ENCODE data around the gene RIPK1. TPM values are rescaled to one million over a fixed set of nuclear protein-coding genes. Genes with fewer than 3 reads are reported as not detected.

The RIPK1 gene
- total and polyA plus RNA-seq, 10 of the 15 experiments (the other 5 are each of a cell fraction or from before 2014, with no cell fraction given) = 1.6 to 11.2 (median 6.3) TPM

- Histone ChIP-seq H3K4me3 (no peak overlapping the region), H3K4me1 (ENCODE audit: control insufficient read depth, insufficient read depth, low read length) (no peaks in the 10 kb centered on the region), H4K20me1 (ENCODE audit: control insufficient read depth, insufficient read depth) (no peaks in the 10 kb centered on the region), H3K9me3 (replicated peaks; ENCODE audit: control insufficient read depth, insufficient read depth, low read length) (no peaks in the 10 kb centered on the region), H3K79me2 (ENCODE audit: control insufficient read depth, insufficient read depth, low read length) (no peaks in the 10 kb centered on the region), H3K36me3 (ENCODE audit: control insufficient read depth in 2 of 2, insufficient read depth in 2 of 2, low read length in 1 of 2) (peaks cover 6 to 7% of the 10 kb centered on the region in 2 experiments), H3K9ac (ENCODE audit: control insufficient read depth, insufficient read depth, low read length) (no peak overlapping the region), H3K4me2 (ENCODE audit: control insufficient read depth, insufficient read depth) (no peak overlapping the region), H3K27ac (ENCODE audit: control insufficient read depth, insufficient read depth) (no peak overlapping the region), H2AFZ (ENCODE audit: control insufficient read depth, low read depth, low read length) (no peak overlapping the region), H3K27me3 (replicated peaks in 1 of 2; ENCODE audit: control insufficient read depth in 2 of 2, insufficient read depth in 2 of 2, low read length in 1 of 2) (no peaks in the 10 kb centered on the region)
- FAIRE-seq (no peak), DNase-seq (ENCODE audit: low read depth, low spot score) (no peak), ATAC-seq (no peak)
- BruUV-seq (replicated peaks) = no TSS peak
- in situ Hi-C loops (cut with MboI) = no loop called here
- TF ChIP-seq HDAC6 (IDR thresholded peaks at IDR 0.05; ENCODE audit: unreplicated experiment) (no peak), EGR1 (IDR thresholded peaks at IDR 0.05; ENCODE audit: borderline replicate concordance in 1 of 2, low read depth in 2 of 2, low read length in 2 of 2) (no peak), NRF1 (conservative IDR thresholded peaks at IDR 0.05; ENCODE audit: low read depth, low read length) (no peak), PML (IDR thresholded peaks at IDR 0.05; ENCODE audit: low read length) (no peak), PAX5 (IDR thresholded peaks at IDR 0.05; ENCODE audit: borderline replicate concordance, low read depth, low read length) (no peak), NFXL1 (IDR thresholded peaks at IDR 0.05; ENCODE audit: borderline replicate concordance) (no peak), ZZZ3 (IDR thresholded peaks at IDR 0.05; ENCODE audit: control insufficient read depth, insufficient read length, low read depth) (no peak), CHD4 (IDR thresholded peaks at IDR 0.05) (no peak), EZH2 (IDR thresholded peaks at IDR 0.05; ENCODE audit: borderline replicate concordance, control insufficient read depth, low read depth, low read length) (no peak), MXI1 (IDR thresholded peaks at IDR 0.05; ENCODE audit: low read depth, low read length) (no peak), KLF5 (IDR thresholded peaks at IDR 0.05; ENCODE audit: partially characterized antibody) (no peak), IKZF2 (IDR thresholded peaks at IDR 0.05) (no peak), RELA (IDR thresholded peaks at IDR 0.05; ENCODE audit: borderline replicate concordance, partially characterized antibody) (no peak), BACH1 (IDR thresholded peaks at IDR 0.05; ENCODE audit: borderline replicate concordance) (no peak), ZBED1 (IDR thresholded peaks at IDR 0.05; ENCODE audit: borderline replicate concordance) (no peak), EED (IDR thresholded peaks at IDR 0.05; ENCODE audit: low read depth) (no peak), FOXK2 (IDR thresholded peaks at IDR 0.05) (no peak), SMAD1 (IDR thresholded peaks at IDR 0.05; ENCODE audit: low read depth, partially characterized antibody) (no peak)
- WGBS (ENCODE audit: insufficient coverage, insufficient replicate concordance, low lambda C conversion rate, missing lambda C conversion rate) = 84% methylated on average over 3 of the region's 3 CpGs
- intact Hi-C loops (cut with micrococcal nuclease; ENCODE audit: unreplicated experiment) = no loop called here
- CTCF ChIA-PET = interaction anchor here (1.2 to 1.4 kb wide), 2 partner anchors 12 to 142 kb away, joined by 4 to 5 read pairs; no protein-coding TSS in a partner anchor
- SMC1A ChIA-PET (ENCODE audit: uncharacterized antibody, unreplicated experiment) = interaction anchor here (0.8 to 1.1 kb wide), 2 partner anchors 16 to 1346 kb away, joined by 3 to 4 read pairs; no protein-coding TSS in a partner anchor
- POLR2A ChIA-PET = no interaction called here
- RAD21 ChIA-PET (ENCODE audit: unreplicated experiment) = no interaction called here
These were observed 41.5 kb downstream of the RIPK1 start for GRCh38 chr6:3109761-3110160.

Measured in GM12878 (cell line).